SK-N-SH (cell line): ENCODE results near the gene ISOC1. TPM values are rescaled to one million over a fixed set of nuclear protein-coding genes. Genes with fewer than 3 reads are reported as not detected.

ENCODE experiments used
- CHD2 ChIP-seq: fragments of 150-350 bp; IDR thresholded peaks from 2 replicates; pipeline ENCODE4 v1.6.1; 2018; ENCODE audit warnings: low read length; ENCODE audit not compliant: partially characterized antibody
- ELF1 ChIP-seq: IDR thresholded peaks from 2 replicates; pipeline ENCODE4 v1.4.0; 2012
- EP300 ChIP-seq, 2 experiments: IDR thresholded peaks; 2 replicates each; pipeline versions ENCODE4 v1.4.0 to v1.6.1; 2012; ENCODE audit warnings: borderline replicate concordance in 1 of 2, low read depth in 1 of 2, low read length in 1 of 2
- EZH2phosphoT487 ChIP-seq: fragments of 200-600 bp; sonication (generic); IDR thresholded peaks from 2 replicates; pipeline ENCODE4 v1.6.1; 2017; ENCODE audit warnings: low read depth, mixed run types, mild to moderate bottlenecking, antibody characterized with exemption, moderate library complexity, borderline replicate concordance
- FOSL2 ChIP-seq: IDR thresholded peaks from 2 replicates; pipeline ENCODE4 v1.4.0; 2012; ENCODE audit warnings: low read depth, mild to moderate bottlenecking, moderate library complexity, borderline replicate concordance
- FOXJ3 ChIP-seq: sonication (generic); formaldehyde crosslinking; IDR thresholded peaks from 2 replicates; pipeline ENCODE4 v1.5.1; 2020; ENCODE audit warnings: mild to moderate bottlenecking, missing genetic modification reagents
- FOXM1 ChIP-seq: IDR thresholded peaks from 2 replicates; pipeline ENCODE4 v1.4.0; 2012; ENCODE audit warnings: low read depth, mild to moderate bottlenecking
- GATA2 ChIP-seq: sonication (generic); formaldehyde crosslinking; IDR thresholded peaks from 2 replicates; pipeline ENCODE4 v1.5.0; 2020; ENCODE audit warnings: mild to moderate bottlenecking, missing genetic modification reagents
- NFIC ChIP-seq: IDR thresholded peaks from 2 replicates; pipeline ENCODE4 v1.4.0; 2012; ENCODE audit warnings: borderline replicate concordance
- NRF1 ChIP-seq: IDR thresholded peaks from 2 replicates; pipeline ENCODE4 v1.6.1; 2012; ENCODE audit warnings: low read depth, mild to moderate bottlenecking, low read length
- POLR2AphosphoS5 ChIP-seq: IDR thresholded peaks from 2 replicates; pipeline ENCODE4 v1.6.1; 2012; ENCODE audit warnings: low read depth, low read length
- RAD21 ChIP-seq: IDR thresholded peaks from 2 replicates; pipeline ENCODE4 v1.6.1; 2012; ENCODE audit warnings: mild to moderate bottlenecking, low read length
- RFX5 ChIP-seq: IDR thresholded peaks from 2 replicates; pipeline ENCODE4 v1.6.1; 2012; ENCODE audit warnings: mild to moderate bottlenecking, improper control_type of control experiment, low read length
- SIN3A ChIP-seq: IDR thresholded peaks from 2 replicates; pipeline ENCODE4 v1.6.1; 2012; ENCODE audit warnings: low read depth, mild to moderate bottlenecking, low read length, moderate library complexity, borderline replicate concordance
- TEAD4 ChIP-seq: IDR thresholded peaks from 2 replicates; pipeline ENCODE4 v1.4.0; 2012; ENCODE audit warnings: mild to moderate bottlenecking, borderline replicate concordance; ENCODE audit not compliant: insufficient read depth
- YY1 ChIP-seq: IDR thresholded peaks from 2 replicates; pipeline ENCODE4 v1.4.0; 2012; ENCODE audit warnings: low read depth, mild to moderate bottlenecking
- polyA plus RNA-seq, 3 experiments: library from polyadenylated mRNA; depleted of rRNA; stranded (reverse); fragments of >200 nt; gene quantifications; 2 replicates each; pipeline ENCODE4 v1.2.3, GENCODE V29; 2012
- TF ChIP-seq, protein P1 (sequence below): fragments of 200-600 bp; sonication (generic); IDR thresholded peaks from 2 replicates; pipeline ENCODE4 v1.6.1; 2017; ENCODE audit warnings: antibody characterized with exemption, mild to moderate bottlenecking, moderate library complexity
- TF ChIP-seq, protein P2 (sequence below): IDR thresholded peaks from 2 replicates; pipeline ENCODE4; 2012
- TF ChIP-seq, protein P3 (sequence below): IDR thresholded peaks from 2 replicates; pipeline ENCODE4 v1.4.0; 2012; ENCODE audit warnings: low read depth, borderline replicate concordance

ISOC1 gene
- polyA plus RNA-seq, 1 of the 3 experiments (the other 2 are of a cell fraction): 20.6 TPM

DNA sequence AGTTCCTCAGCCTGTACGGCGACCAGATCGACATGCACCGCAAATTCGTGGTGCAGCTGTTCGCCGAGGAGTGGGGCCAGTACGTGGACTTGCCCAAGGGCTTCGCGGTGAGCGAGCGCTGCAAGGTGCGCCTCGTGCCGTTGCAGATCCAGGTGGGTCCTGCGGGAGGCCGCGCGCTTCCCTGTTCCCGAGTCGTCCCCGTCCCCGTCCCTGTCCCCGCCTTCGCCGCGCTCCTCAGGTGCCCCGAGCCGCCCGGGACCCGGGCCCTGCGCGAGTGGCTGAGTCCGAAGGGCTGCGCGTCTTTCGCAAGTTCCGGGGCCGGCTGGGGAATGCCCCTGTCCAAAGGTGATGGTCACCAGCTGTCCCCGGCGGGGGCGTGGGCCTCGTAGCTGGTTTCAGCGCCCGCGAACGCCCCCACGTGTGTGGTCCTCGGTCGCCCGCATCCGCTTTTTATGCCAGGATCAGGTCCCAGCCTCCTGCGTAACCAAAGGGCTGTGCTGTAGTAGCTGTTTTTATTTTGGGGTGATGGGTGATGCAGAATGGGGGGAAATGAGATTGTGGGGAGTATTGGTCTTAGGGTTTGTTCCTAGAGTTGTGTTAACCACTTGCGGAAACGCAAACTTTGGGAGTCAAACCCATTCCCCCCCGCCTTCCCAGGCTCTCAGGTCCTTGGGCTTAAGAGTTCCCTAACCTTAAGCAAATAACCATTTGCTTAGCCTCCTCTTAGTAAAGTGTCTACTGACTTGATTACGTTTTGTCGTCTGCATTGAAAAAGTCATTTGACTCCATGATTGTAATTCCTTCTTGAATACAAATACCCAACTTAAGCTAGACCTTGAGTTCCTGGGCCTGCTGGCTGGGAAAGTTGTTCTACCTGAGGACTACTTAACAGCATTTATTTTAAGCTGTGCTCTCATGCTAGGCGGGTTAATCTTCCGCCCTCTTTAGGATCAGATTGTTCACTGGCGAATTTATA lies 663 bp downstream of the ISOC1 start (continued):
- TF ChIP-seq, protein P1, sequence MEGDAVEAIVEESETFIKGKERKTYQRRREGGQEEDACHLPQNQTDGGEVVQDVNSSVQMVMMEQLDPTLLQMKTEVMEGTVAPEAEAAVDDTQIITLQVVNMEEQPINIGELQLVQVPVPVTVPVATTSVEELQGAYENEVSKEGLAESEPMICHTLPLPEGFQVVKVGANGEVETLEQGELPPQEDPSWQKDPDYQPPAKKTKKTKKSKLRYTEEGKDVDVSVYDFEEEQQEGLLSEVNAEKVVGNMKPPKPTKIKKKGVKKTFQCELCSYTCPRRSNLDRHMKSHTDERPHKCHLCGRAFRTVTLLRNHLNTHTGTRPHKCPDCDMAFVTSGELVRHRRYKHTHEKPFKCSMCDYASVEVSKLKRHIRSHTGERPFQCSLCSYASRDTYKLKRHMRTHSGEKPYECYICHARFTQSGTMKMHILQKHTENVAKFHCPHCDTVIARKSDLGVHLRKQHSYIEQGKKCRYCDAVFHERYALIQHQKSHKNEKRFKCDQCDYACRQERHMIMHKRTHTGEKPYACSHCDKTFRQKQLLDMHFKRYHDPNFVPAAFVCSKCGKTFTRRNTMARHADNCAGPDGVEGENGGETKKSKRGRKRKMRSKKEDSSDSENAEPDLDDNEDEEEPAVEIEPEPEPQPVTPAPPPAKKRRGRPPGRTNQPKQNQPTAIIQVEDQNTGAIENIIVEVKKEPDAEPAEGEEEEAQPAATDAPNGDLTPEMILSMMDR: 0 out of 2 replicates have a peak, but pooled peaks have one; percentile 10
- TF ChIP-seq NFIC (no peak), ELF1 (no peak), CHD2 (no peak), EZH2phosphoT487 (no peak), POLR2AphosphoS5 (no peak), EP300 (IDR thresholded peaks at IDR 0.05; ENCODE audit: borderline replicate concordance in 1 of 2, low read depth in 1 of 2, low read length in 1 of 2) (no peak; a peak in 1 of 4 replicates), RFX5 (no peak), FOXM1 (no peak), FOSL2 (no peak), FOXJ3 (CRISPR knock-in tag) (no peak), YY1 (no peak; the same call in 1 of the 2 replicates), NRF1 (no peak), GATA2 (no peak), SIN3A (peak; percentile 26; the same call in 1 of the 2 replicates), TEAD4 (no peak), RAD21 (peak; percentile 51)
- TF ChIP-seq, protein P2, sequence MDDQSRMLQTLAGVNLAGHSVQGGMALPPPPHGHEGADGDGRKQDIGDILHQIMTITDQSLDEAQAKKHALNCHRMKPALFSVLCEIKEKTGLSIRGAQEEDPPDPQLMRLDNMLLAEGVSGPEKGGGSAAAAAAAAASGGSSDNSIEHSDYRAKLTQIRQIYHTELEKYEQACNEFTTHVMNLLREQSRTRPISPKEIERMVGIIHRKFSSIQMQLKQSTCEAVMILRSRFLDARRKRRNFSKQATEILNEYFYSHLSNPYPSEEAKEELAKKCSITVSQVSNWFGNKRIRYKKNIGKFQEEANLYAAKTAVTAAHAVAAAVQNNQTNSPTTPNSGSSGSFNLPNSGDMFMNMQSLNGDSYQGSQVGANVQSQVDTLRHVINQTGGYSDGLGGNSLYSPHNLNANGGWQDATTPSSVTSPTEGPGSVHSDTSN: peak; percentile 11; the same call in 1 of the 2 replicates
- TF ChIP-seq, protein P3, sequence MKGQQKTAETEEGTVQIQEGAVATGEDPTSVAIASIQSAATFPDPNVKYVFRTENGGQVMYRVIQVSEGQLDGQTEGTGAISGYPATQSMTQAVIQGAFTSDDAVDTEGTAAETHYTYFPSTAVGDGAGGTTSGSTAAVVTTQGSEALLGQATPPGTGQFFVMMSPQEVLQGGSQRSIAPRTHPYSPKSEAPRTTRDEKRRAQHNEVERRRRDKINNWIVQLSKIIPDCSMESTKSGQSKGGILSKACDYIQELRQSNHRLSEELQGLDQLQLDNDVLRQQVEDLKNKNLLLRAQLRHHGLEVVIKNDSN: no peak
